SU-DHL-6 (cell line): ENCODE results near the gene EAF2.

Experiments used
- CTCF ChIP-seq: fragments of 200-600 bp; sonication (generic); IDR thresholded peaks from one replicate; pipeline ENCODE4 v1.5.1; 2017; ENCODE audit warnings: antibody characterized with exemption, mild to moderate bottlenecking, low read length, moderate library complexity; ENCODE audit not compliant: insufficient read depth, poor library complexity, severe bottlenecking
- EZH2phosphoT487 ChIP-seq: fragments of 200-600 bp; sonication (generic), shearing (Covaris generic); conservative IDR thresholded peaks from 2 replicates; pipeline ENCODE4 v1.6.1; 2018; ENCODE audit warnings: mild to moderate bottlenecking, antibody characterized with exemption, low read length, moderate library complexity, mixed read lengths

- TF ChIP-seq CTCF, result no peak
- no peak for TF ChIP-seq EZH2phosphoT487
Observed at GRCh38 chr3:121878411-121878810, 43.4 kb downstream of the EAF2 start.
